ENCODE data around the gene NSMF.

DNA sequence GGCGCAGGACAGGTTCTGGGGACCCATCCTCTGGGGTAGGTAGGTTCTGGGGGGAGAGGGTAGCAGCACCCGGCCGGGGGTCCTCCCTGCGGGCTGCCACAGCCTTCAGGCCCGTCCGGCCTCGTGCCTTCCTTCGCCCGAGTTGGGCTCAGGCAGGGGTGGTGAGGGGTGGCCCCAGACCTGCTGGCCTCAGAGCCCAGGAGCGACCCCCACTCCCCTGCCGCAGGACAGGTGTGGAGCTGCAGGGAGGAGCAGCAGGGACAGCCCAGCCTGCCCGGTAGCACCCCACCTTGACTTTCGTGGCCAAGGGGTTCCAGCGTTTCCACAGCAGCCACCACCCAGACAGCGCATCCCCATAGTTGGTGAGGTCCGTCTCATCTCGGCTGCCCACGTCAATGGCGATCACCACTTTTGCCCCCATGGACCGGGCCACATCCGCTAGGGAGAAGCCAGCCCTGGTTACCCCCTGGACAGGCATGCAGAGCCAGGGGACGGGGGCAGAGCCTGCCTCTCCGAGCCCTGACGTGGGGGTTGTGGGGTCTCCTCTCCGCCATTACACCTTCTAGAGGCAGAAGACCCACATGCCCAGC is 3.4 kb upstream of the NSMF start:
- peak; percentile 32; the same call in 1 of the 2 replicates for TF ChIP-seq GLIS1 (tag by site-specific recombination; IDR thresholded peaks at IDR 0.05)
- TF ChIP-seq, protein P1, sequence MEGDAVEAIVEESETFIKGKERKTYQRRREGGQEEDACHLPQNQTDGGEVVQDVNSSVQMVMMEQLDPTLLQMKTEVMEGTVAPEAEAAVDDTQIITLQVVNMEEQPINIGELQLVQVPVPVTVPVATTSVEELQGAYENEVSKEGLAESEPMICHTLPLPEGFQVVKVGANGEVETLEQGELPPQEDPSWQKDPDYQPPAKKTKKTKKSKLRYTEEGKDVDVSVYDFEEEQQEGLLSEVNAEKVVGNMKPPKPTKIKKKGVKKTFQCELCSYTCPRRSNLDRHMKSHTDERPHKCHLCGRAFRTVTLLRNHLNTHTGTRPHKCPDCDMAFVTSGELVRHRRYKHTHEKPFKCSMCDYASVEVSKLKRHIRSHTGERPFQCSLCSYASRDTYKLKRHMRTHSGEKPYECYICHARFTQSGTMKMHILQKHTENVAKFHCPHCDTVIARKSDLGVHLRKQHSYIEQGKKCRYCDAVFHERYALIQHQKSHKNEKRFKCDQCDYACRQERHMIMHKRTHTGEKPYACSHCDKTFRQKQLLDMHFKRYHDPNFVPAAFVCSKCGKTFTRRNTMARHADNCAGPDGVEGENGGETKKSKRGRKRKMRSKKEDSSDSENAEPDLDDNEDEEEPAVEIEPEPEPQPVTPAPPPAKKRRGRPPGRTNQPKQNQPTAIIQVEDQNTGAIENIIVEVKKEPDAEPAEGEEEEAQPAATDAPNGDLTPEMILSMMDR (tag by site-specific recombination; IDR thresholded peaks at IDR 0.05): no peak

Measured in HEK293 (cell line).